GM21423 (cell line): Measurements from ENCODE around the gene AGAP6.
"Not testable (repeated sequence)": the region's sequence is repeated elsewhere in the genome, so short reads cannot be mapped to it uniquely, and the experiment has no call there.

Source experiments
- ATAC-seq: cut with Tn5 transposase; IDR thresholded peaks from one replicate; pipeline ENCODE4 v1.9.1; 2021; ENCODE audit warnings: mild to moderate bottlenecking, moderate library complexity; ENCODE audit not compliant: unreplicated experiment

The AGAP6 gene

DNA sequence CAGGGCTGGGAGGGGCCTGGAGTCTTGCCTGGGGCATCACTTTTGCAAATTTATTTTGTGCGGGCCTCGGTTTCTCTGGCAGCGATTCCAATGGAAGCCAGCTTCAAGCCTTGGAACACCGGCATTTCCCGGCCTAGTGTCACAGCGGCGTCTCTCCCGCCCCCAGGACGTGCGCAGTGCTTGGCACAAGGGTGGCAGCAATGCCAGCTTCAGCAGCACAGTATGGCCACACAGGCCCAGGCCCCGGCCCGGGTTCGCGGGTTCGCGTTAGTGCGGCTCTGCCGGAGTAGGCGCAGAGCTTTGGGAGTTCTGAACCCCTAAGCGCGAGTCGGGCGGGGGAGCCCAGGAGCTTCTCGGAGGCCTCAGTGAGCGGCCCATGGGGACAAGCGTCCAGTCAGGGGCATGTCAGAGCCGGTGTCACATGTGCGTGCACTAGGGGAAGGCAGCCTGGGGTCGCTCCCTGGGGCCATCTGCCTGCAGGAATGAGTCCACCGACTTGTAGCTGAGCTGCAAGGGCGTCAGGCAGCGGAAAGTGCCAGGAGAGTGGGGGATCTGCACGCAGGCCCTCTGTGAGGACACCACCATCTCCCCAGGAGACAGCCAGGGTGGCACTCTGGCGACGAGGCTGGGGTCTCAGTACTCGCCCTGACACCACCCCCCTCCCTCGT, 36.6 kb downstream of the AGAP6 start:
- not testable (repeated sequence) for ATAC-seq

DNA sequence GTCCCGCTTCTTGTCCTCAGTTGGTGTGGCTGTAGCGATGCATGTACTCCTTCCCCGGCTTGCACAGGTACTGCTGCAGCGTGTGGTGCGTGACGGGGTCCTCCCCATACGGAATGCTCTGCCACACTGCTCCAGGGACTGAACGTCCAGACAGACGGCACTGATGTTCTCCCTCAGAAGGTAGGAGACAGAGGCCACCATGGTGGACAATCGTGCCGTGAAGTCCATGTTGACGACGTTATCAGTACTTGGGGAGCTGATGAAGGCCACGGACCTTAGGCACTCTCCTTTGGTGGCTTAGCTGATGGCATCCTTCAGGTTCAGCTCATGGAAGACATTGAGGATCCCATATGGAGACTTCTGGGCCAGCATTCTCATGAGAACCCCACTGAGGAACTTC, 37.4 kb downstream of the AGAP6 start:
- ATAC-seq: no peak

DNA sequence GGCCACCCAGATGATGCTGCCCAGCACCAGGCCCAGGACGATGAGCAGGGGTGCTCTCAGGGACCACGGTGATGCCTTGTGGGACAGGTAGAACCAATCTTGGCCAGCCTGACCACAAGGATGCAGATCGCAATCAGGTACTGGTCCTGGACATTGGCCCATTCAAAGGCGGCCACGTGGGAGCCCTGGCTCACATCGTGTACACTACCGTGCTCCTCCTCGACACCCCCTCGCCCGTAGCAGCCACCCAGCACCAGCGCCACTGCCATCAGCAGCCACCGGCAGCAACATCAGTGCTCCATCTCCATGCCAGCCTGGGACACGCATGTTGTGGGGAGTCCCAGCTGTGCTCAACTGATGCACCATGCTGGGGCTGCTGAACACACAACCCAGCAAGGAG, 39.0 kb downstream of the AGAP6 start:
- ATAC-seq: no peak

DNA sequence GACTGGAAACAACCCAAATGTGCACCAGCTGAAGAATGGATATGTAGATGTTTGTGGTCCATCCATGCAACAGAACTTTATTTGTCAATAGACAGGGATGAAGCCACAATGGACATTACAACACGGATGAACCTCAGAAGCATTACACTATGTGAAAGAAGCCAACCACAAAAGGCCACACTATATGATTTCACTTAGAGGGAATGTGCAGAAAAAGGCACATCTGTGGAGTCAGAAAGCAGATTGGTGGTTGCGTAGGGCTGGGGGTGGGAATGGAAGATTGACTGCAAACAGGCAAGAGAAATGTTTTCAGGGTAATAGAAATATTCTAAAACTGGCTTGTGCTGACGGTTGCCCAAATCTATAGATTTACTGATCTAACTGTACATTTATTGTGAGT, 45.3 kb downstream of the AGAP6 start:
- ATAC-seq: no peak

DNA sequence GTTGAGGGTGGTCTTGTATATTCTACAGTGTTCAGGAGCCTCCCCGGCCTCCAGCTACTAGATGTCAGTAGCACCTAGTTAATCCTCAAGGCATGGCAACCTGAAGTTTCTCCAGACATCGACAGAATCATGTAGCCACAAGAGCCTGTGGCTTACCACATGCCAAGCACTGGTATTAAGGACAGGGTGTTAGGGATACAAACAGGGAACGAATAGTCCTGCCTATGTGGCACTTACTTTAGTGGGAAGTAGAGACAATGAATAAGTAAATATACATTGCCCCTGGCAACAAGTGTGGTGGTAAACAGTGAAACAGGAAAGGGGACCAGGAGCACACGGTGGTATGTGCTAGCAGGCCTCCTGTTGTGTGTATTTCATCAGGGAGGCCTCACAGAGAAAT, 47.1 kb downstream of the AGAP6 start:
- ATAC-seq: not testable (repeated sequence)

DNA sequence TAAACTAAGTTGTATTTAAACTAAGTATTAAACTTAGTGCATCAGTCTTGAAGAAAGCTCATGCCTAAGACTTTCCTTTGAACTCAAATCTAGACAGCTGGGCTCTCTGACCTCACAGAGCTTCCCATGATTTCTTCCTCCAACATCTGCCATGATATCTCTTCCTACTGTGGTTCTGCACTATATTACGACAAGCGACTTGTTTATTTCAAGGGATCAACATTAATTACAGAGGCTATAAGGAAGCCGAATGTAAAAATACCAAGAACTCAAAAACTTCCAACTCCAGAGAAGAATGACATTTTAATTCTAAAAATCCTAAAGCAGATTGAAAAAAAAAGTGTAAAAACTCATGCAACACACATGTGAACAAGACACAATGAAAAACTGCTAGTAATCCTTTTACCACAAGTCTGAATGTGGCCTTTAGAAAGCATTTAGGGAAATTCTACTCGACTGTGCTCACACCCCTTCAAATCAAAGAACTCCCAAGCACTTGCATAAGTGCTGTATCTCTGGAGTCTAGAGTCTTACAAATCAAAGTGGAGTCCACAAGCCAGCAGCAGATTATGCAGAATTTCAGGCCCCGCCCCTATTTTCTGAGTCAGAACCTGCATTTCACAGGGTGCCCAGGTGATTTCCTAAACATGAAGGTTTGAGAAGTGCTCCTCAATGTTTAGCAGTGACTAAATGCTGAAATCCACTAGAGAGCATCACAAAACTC, 56.9 kb downstream of the AGAP6 start:
- no peak for ATAC-seq

DNA sequence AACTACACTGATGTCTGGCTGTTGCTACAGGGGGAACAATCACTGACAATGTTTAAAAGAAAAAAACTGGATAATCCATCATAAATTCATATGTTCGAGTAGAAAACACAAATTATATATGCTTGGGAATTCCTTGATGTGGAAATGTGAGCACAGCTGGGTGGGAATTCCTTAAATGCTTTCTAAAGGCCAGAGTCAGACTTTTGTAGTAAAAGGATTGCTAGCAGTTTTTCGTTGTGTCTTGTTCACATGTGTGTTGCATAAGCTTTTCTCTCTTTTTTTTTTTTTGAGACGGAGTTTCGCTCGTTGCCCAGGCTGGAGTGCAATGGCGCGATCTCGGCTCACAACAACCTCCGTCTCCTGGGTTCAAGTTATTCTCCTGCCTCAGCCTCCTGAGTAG, 58.3 kb downstream of the AGAP6 start:
- not testable (repeated sequence) for ATAC-seq

DNA sequence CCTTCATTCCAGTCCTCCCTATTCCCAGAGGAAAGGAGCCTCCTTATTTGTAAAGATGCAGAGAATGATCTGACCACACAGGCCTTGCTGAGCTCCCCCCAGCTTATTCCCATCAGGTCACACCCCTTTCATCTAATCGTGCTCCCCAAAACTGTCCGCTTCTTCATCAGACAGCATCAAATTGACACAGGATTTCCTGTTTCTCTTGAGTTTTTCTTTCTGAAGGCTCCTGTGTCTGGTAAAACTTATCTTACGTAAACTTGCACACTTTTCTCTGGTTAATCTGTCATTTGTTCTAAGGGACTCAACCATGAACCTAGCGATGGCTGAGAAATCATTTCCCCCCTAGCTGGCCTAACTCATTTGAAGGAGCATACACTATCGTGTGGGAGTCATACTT, 59.4 kb downstream of the AGAP6 start:
- ATAC-seq: not testable (repeated sequence)

DNA sequence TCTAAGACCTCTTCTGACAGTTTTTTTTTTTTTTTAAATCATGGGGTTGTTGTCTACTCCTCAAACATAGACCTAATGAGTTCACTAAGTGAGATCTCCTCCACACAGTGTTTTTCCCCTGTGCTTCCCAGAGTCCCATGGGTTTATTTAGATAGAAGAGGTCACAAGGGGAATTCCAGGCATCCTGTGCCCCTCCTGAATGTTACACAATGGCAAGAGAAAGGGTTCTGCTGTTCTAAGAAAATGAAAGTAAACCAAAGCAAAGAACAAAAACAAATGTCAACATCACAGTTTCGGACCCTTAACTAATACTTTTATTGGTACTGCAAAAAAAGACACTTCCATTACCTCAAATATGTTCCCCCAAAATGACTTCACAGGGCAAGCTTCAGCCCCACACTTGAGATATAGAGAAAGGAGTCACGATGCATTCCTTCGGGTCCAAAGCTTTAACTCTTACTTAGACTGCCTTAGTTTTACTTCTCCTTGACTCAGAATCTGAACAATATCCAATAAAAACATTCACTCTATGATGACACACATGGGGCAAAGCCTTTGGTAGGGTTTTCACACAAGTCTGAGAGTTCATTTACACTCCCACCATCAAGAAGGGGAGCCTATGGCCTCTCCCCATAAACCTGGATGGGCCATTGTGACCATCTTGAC, 63.9 kb downstream of the AGAP6 start:
- peak; percentile 66 for ATAC-seq

DNA sequence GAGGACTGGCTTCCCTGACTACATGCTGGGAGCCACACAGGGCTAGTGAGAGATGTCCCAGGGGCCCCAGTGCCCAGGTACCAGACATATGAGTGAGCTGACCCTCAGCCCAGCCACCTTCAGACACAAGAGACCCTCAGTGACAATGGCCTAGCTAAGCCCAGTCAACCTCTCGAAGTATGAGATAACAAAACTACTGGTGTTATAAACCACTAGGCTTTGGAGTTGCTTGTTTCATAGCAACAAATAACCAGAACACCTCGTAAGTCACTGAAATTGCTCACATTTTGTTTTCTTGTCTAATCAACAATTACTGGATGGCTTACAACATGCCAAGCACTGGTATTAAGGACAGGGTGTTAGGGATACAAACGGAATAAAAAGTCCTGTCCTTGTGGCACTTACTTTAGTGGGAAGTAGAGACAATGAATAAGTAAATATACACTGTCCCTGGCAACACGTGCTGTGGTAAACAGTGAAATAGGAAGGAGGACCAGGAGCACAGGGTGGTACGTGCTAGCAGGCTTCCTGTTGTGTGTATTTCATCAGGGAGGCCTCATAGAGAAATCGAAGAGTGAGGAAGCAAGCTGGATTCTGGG, 64.7 kb downstream of the AGAP6 start:
- ATAC-seq: not testable (repeated sequence)

DNA sequence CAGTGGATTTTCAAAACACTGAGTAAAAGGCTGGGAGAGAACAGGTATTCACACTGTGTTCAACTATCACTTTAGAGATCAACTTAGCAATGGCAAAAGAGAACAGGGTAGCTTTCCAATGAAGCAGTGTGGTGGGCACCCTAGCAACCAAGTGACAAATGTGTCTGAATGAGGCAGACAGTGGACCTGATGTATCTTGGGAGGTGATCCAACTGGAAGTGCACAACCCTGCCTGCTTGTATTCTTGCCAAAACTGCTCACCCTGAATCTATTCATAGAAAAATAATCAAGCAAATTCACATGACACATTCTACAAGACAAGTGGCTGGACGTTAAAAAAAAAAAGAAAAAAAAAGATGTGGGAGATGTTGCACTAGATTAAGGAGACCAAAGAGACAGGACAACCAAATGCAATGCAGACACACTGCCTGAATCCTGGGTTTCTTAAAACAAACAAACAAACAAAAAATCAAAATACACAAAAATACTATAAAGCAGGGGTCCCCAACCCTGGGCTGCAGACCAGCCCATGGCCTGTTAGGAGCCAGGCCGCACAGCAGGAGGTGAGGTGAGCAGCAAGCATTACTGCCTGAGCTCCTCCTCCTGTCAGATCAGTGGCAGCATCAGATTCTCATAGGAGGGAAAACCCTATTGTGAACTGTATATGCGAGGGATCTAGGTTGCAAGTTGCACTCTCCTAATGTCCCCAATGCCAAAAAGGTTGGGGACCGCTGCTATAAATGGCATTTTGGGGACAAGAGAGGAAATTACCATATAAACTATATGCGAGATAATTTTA, 67.5 kb downstream of the AGAP6 start:
- not testable (repeated sequence) for ATAC-seq

DNA sequence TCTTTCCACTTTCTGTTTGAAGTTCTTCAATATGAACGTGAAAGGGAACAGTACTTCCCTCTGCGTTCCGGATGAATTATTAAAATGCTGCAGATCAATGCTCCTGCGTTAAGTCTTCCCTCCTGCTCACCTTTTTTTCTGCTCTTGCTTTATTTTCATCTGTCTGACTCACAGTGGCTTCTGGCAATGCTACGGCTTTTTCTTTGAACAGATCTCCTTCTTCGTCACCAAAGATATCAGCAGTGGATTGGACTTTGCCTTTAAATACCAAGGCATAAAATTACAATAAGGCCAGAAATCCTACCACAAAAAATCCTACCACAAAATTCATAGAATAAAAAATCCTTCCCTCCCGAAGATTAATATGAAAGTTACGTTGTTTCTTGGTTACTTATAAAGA, 68.4 kb downstream of the AGAP6 start:
- ATAC-seq: not testable (repeated sequence)

DNA sequence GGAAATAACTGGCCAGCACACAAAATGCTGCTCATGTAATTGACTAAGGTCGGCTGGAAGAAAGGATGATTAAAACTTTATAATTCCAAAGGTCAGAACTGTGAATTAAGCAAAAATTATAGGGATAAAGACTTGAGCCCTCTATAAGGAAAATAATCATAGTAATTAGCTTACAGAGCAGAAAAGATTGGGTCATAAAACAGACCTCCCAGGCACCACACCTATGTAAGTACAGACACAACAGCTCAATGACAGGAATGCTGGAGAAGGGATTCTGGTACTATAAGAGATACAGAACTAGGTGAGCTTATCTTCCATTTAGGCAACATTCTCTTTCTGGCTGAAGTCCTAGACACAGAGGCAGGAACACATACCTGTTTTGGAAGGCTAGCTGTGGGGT, 70.5 kb downstream of the AGAP6 start:
- not testable (repeated sequence) for ATAC-seq

DNA sequence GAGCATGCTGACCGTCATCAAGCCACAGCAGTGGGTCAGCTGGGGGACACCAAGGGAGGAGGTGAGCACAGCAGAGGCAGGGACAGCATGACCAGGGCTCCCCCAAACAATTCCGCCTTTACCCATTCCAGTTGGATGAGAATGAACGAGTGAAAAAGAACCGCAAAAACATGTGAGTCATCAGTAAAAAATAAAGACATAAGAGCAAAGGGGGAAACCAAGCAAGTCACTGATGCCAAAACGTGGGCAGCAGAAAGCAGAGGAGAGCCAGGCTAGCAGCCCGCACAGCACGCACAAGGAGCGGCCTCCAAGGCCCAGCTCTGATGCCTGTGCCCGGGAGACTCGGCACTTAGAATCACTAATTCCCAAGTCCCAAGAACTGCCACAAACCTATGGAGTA, 71.7 kb downstream of the AGAP6 start:
- ATAC-seq: not testable (repeated sequence)
